ENCODE data around the gene TSBP1.

- TF ChIP-seq POLR2A (IDR thresholded peaks at IDR 0.05) (no peak), CTCF (IDR thresholded peaks at IDR 0.05) (no peak)
Measured at GRCh38 chr6:32405656-32406055, 34.0 kb upstream of the TSBP1 start.

Measured in body of pancreas (tissue), 4 donors.